Right lobe of liver (tissue), 4 donors: ENCODE results near the gene ARRDC1.

Experiments
- CTCF ChIP-seq, 4 donors: fragments of 200-600 bp in 3 of 4; fragments of 450-650 bp in 1 of 4; IDR thresholded peaks; one replicate each; pipeline versions ENCODE4 v1.5.1 to v1.8.0; 2016 to 2022; ENCODE audit warnings: antibody characterized with exemption in 4 of 4, mild to moderate bottlenecking in 2 of 4
- POLR2A ChIP-seq: fragments of 450-650 bp; IDR thresholded peaks from one replicate; pipeline ENCODE4 v1.6.1; 2017; ENCODE audit warnings: antibody characterized with exemption, mild to moderate bottlenecking
- donor health status: DM: no; HTN: no; CAD: no.
- donor health status: DM: no; HTN: no; CAD: no.
- donor health status: DM: no; HTN: yes; CAD: no.

- no peak for TF ChIP-seq CTCF (IDR thresholded peaks at IDR 0.05)
- no peak for TF ChIP-seq POLR2A
Measured at GRCh38 chr9:137645211-137645610, 39.7 kb downstream of the ARRDC1 start.
